ENCODE results near the gene FKBP11.
"Not testable (repeated sequence)": the region's sequence is repeated elsewhere in the genome, so short reads cannot be mapped to it uniquely, and the experiment has no call there.

The FKBP11 gene

DNA sequence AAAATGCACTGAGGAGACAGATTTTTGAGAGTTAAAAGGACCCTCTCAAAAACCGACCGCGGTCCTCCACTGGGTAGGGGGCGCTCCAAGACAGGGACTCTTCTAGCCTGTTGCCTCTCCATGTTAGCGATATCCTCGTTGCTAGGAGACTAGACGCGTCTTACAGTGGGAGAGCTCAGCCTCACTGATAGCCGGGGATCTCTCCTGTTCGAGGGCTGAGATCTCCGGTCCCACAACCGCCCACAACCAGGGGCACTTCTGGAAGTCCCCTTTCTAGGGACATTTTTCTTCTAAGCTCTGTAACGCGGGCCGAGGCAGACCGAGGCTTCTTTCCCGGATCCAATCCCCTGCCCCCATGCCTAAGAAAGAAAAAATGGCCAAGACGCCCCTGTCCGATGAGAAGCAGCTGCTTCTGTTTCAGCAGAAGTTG lies 21.3 kb downstream of the FKBP11 start:
- DNase-seq = peak; percentile 86

DNA sequence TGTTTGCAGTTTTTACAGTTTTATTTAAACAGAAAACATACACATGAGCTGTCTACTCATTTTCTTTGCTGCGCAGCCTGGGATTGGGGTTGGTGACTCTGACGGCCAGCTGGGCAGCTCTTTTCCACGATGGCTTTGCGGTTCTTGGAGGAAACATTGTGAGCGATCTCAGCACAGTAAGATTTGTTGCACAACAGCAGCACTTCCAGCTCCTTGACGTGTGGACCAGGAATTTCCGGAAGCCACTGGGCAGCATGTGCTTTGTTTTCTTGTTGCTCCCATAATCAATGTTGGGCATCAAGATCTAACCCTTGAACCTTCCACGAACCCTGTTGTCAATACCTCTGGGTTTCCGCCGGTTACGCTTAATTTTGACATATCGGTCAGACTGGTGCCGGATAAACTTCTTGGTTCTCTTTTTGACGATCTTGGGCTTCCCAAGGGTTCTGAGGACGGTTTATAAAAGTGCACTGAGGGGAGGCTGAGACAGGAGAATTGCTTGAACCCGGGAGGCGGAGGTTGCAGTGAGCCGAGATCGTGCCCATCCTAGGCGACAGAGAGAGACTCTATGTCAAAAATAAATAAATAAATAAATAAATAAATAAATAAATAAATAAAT lies 21.8 kb downstream of the FKBP11 start:
- DNase-seq = no peak

DNA sequence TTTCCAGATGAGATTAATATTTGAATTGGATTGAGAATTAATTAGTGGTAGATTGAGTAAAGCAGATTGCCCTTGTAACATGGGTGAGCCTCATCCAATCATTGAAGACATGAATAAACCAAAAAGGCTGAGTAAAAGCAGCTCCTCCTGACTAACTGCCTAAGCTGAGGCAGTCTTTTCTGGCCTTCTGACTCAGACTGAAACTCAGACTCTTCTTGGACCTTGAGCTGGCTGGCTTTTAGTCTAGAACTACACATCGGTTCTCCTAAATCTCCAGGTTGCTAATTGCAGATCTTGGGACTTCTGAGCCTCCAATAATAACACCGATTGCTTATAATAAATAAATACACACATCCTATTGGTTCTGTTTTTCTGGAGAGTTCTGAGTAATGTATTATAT lies 24.0 kb downstream of the FKBP11 start:
- DNase-seq = no peak

DNA sequence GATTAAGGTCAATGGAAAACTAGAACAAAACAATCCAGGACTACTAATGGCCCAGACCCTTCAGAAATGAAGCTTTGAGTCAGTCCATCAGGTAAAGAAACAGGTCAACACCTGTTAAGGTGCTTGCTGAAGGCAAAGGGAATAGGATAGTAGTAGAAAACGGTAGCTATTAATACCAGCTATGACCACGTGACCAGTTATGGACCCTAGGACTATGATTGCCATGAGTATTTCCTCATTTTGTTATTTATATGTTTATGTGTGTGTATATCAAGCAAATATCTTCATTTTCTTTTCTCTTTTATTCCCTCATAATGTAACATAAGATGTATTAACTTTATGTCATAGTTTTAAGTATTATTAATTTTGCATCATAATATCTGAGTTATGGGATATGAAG lies 25.6 kb downstream of the FKBP11 start:
- DNase-seq = no peak

DNA sequence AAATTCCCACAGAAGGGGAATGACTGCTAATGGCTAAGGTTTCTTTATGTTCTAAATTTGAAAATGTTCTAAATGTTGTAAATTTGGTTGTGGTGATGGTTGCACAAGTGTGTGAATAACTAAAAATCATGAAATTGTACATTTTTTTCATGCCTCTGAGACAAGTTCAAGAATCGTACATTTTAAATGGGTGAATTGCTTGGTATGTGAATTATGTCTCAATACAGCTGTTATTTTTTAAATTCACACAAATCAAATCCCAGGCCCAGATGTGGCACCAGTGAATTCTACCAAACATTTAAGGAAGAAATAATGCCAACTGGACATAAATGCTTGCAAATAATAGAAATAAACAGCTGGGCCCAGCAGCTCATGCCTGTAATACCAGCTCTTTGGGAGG lies 31.0 kb downstream of the FKBP11 start:
- no peak for DNase-seq

DNA sequence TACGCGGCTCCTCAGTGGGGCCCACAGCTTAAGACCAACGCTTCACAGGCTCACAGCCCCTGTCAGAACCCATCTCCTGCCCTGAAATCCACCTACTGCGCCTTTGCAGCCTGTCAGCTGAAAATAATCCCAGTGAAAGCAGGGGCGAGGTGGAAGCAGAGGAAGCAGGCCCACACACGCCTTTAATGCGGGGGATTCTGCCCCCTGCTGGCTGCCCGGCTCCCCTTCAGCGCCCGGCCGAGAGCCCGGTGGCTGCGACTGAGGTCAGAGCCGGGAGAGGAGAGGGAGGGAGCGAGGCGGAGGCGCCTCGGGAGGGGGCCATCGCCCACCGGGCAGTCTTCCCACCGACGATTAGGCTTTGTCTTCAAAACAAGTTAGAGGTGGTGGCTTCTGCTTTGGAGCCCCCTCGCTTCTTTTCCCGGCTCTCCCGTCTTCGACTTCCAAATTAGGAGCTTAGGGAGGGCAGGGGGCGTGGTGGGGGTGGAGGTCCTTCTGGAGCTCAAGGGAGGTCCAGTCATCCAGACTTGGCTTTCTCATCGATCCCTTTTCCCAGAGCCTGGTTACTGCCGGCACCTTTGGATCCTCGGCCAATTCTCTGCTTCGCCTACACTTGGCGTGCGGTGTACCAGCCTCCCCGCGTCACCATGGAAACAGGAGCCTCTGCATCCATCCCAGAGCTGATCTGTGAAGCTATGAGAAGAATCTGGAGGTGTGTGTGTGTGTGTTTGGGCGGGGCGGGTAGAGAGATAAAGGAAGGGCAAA lies 34.5 kb downstream of the FKBP11 start:
- peak; percentile 72 for DNase-seq

DNA sequence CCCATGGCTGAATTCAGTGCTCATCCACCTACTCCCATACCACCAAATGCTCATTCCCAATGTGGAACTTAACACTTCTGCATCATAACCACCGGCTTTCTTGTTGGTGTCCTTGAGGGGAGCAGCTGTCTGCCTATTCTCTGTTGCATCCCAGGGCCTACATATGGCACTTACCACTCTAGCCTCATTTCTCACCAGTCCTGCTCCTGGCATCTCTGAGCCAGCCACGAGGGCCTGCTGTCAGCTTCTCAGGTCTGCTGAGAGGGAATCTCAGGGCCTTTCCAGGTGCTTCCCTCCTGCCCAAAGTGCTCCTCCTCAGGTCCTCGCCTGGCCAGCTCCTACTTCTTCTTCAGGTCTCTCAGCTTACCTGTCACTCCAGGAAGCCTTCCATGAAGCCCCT lies 35.6 kb downstream of the FKBP11 start:
- DNase-seq = no peak

DNA sequence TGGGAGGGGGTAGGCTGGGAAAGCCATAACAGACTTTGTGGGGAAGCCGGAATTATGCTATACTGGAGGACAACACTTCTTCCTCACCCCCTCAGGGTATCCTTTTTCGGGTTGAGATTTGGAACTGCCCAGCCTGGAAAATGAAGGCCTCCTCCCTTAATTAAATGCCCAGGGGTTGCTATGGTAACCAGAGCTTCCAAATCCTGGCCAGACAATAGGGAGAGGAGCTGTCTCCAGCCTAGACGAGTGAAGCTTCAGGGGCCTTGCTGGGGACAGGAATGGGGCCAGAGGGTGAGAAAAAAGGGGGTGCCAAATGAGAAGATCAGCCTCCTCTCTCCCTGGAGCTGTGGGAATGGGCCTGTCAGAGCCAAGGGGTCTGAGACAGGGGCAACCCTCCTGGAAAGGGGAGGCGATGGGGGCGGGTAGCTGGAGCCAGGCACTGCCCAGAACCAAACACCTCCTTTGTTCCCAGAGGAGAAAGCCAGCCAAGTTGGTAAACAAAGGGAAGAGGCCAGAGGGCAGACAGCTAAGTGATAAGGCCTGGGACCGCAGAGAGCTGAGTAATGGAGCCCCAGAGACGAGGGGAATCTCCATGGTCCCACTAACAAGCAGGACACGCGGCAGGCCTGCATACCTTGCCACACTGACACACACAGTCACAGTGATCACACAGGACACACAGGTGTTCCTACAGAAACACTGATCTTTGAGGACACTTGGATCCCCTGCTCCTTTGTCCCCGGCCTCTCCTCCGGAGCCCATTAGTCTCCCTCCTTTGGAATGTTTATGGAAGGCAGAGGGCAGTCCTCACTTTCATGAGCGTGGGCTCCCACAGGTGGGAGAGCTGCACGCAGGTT lies 41.8 kb downstream of the FKBP11 start:
- DNase-seq = no peak

DNA sequence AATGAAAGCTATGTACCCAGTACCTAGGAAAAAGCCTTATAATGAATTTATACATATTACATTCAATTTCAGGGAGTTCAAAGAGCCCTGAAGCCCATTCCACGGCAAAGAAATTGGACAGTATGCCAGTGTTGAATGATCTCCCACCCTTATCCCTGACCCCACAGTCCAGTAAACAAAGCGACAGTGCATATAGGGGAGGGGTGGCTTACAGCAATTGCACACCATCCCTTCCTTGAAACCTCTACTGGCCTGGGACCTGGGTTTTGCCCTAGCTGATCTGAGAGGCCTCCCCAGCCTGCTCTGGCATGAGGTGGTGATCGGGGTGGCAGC lies 42.4 kb downstream of the FKBP11 start:
- no peak for DNase-seq

DNA sequence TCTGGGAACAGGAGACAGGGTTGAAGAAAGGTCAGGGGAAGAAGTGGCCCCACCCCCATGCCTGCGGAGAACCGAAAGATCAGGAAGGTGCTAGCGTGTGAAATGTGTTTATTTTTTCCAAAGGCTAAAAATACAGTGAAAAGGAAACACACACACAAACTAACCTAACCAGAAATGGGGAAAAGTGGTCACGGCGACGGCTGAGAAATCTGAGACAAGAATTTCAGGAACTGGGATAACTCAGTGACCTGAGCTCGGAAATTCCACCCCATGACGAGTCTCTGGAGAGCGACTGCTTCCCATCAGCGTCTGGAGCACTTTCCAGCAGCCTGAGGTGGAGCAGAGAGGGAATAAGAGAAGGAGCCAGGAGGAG lies 43.0 kb downstream of the FKBP11 start:
- no peak for DNase-seq

DNA sequence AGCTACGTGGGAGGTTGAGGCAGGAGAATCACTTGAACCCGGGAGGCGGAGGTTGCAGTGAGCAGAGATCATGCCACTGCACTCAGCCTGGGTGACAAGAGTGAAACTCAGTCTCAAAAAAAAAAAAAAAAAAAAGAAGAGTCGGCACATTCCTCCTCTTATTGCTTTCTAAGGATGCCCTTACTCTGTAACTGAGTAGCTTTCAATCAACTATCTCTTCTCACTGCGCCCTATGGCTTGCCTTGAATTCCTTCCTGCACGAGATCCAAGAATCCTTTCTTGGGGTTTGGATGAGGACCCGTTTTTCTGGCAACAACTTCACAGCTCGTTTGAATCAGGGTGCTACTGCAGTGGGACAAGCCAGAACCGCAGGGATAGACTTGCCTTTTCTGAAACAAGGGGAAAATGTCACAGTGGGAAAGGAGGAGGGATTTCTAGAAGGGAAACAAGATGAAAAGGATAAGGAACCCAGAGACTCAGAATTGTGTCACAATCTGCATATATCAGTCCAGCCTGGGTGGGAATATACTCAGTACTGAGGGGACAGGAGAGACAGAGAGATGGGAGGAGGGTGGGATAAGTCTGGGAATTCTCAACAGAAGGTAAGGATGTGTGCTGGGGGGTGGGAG lies 43.5 kb downstream of the FKBP11 start:
- no peak for DNase-seq

DNA sequence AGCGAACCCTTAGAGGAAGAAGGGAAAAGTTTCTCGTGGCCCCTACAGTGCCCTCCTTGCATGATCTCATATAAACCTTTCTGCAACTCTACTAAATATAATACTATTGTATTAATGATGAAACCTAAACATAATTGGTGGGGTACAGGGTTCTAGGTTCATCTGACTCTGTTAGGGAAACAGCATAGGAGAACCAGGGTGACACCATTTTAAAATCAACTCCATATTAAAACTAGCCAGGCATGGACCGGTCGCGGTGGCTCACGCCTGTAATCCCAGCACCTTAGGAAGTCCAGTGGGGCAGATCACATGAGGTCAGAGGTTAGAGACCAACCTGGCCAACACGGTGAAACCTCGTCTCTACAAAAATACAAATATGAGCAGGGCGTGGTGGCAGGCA lies 44.6 kb downstream of the FKBP11 start:
- DNase-seq = no peak

DNA sequence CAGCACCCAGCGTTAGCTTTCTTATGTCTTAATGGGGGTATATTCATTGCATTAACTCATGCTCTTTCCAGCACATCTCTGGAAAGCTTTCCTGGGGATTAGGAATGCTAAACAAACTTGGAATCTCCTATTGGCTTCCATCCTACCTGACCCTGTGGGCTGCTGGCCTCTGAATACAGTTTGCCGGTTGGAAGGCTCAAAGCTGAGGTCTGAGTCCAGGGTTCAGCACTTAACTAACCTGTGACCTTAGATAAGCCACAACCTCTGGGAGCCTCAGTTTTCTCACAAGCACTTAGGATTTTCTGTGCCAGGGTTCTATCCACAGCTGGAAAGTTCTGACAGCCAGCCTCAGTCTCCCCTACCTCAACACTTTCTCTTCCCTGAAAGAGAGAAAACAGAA lies 46.7 kb downstream of the FKBP11 start:
- DNase-seq = no peak

DNA sequence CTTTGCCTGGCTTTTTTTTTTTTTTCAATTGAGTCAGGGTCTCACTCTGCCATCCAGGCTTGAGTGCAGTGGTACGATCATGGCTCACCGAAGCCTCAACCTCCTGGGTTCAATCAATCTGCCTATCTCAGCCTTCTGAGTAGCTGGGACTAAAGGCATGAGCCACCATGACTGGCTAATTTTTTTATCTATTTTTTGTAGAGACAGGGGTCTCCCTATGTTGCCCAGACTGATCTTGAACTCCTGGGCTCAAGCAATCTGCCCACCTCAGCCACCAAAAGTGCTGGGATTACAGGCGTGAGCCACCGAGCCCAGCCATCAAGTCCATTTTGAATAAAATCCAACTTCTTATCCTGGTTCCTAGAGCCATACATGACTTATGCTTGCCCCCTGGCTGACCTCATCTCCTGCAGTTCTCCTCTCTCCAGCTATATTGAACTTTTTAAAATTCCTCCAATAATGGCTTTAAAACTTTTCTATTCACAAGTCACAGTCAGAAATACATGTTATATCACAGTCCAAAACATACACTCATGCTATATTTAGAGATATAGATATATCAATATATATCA lies 49.3 kb downstream of the FKBP11 start:
- DNase-seq = no peak

DNA sequence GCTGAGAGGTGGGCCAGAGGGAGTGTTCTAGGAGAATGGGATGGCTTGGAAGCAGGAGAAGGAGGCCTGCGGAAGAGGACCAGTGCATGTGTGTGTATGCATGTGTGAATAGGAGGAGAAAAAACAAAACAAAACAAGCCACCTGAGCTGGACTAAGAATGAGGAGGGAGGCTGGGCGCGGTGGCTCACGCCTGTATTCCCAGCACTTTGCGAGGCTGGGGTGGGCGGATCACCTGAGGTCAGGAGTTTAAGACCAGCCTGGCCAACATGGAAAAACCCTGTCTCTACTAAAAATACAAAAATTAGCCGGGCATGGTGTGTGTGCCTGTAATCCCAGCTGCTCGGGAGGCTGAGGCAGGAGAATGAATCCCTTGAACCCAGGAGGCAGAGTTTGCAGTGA lies 51.8 kb downstream of the FKBP11 start:
- DNase-seq = not testable (repeated sequence)

DNA sequence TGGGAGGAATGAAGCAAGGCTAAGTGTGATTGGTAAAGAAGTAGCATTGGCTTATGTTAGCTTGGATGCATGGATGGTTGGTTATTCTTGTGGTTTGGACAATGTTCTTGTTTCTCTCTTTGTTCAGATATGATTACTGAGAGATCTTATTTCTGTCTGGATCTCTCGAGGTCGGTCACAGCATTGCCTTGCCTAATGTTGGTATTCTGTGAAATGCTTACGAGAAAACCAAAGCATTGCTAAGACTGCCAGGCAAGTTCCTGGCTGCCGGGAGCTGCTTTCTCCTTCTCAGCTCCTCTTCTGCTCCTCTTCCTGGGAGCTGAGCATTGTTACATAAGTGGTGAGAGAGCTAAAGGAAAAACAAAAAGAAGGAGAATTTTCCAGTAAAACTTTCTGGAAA lies 52.2 kb downstream of the FKBP11 start:
- DNase-seq = no peak

Measured in activated CD4-positive, alpha-beta T cell treated with anti-CD3 and anti-CD28 coated beads, Interleukin-2, amount 50 U/mL, for 1 hour (primary cell).